Measurements from ENCODE around the gene ROBO2.

Gene ROBO2

GRCh38 chr3:77588863-77589262 is 549.0 kb downstream of the ROBO2 start:
- TF ChIP-seq, protein P1, sequence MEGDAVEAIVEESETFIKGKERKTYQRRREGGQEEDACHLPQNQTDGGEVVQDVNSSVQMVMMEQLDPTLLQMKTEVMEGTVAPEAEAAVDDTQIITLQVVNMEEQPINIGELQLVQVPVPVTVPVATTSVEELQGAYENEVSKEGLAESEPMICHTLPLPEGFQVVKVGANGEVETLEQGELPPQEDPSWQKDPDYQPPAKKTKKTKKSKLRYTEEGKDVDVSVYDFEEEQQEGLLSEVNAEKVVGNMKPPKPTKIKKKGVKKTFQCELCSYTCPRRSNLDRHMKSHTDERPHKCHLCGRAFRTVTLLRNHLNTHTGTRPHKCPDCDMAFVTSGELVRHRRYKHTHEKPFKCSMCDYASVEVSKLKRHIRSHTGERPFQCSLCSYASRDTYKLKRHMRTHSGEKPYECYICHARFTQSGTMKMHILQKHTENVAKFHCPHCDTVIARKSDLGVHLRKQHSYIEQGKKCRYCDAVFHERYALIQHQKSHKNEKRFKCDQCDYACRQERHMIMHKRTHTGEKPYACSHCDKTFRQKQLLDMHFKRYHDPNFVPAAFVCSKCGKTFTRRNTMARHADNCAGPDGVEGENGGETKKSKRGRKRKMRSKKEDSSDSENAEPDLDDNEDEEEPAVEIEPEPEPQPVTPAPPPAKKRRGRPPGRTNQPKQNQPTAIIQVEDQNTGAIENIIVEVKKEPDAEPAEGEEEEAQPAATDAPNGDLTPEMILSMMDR (IDR thresholded peaks at IDR 0.05), result no peak

- TF ChIP-seq, protein P1 (IDR thresholded peaks at IDR 0.05), result no peak
Measured at GRCh38 chr3:77590191-77590590, 550.3 kb downstream of the ROBO2 start.

- TF ChIP-seq, protein P1 (IDR thresholded peaks at IDR 0.05), result no peak
Measured at GRCh38 chr3:77595371-77595870, 555.5 kb downstream of the ROBO2 start.

GRCh38 chr3:77599948-77600347 is 560.0 kb downstream of the ROBO2 start:
- TF ChIP-seq, protein P1 (IDR thresholded peaks at IDR 0.05), result no peak

- TF ChIP-seq, protein P1 (IDR thresholded peaks at IDR 0.05), result no peak
Measured at GRCh38 chr3:77601823-77602415, 562.0 kb downstream of the ROBO2 start.

GRCh38 chr3:77602722-77603121 is 562.8 kb downstream of the ROBO2 start:
- TF ChIP-seq, protein P1 (IDR thresholded peaks at IDR 0.05), result no peak

DNA sequence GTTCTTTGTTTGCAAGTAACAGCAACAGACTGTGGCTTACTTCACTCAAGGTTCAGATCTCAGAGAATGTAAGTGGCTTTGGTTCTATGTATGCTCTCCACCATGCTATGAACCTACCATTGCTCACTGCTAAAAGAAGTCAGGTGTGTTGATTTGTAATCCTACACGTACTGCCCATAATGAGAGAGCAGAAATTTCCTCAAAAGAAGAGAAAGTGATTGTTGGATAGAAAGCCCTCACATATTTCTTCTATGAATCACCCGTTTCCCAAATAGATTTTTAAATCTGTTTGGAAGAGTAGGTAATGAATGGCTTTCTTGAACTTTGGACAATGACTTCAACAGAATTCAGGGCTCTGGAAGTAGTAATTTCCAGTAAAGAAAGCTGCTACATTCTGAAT is 565.4 kb downstream of the ROBO2 start:
- TF ChIP-seq, protein P1 (IDR thresholded peaks at IDR 0.05), result no peak

- TF ChIP-seq, protein P1 (IDR thresholded peaks at IDR 0.05), result no peak
Measured at GRCh38 chr3:77605865-77606264, 566.0 kb downstream of the ROBO2 start.
